ENCODE measurements around the gene SINHCAF.

DNA sequence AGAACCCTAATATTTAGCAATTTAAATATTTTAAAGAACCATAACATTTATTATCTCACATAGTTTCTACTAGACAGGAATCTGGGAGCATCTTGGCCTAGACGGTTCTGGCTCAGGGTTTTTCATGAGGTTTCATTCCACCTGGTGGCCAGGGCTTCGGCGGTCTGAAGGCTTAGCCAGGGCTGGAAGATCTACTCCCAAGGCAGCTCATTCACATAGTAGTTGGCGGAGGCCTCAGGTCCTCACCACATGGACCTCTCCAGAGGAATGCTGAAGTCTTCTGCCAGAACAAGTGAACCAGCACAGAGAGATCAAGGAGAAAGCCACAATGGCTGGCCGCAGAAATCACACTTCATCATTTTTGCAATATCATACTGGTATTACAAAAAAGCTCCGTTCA, 68.2 kb downstream of the SINHCAF start:
- no peak for TF ChIP-seq POLR2A (IDR thresholded peaks at IDR 0.05)
- TF ChIP-seq EP300 (IDR thresholded peaks at IDR 0.05) = no peak
- TF ChIP-seq, protein P1, sequence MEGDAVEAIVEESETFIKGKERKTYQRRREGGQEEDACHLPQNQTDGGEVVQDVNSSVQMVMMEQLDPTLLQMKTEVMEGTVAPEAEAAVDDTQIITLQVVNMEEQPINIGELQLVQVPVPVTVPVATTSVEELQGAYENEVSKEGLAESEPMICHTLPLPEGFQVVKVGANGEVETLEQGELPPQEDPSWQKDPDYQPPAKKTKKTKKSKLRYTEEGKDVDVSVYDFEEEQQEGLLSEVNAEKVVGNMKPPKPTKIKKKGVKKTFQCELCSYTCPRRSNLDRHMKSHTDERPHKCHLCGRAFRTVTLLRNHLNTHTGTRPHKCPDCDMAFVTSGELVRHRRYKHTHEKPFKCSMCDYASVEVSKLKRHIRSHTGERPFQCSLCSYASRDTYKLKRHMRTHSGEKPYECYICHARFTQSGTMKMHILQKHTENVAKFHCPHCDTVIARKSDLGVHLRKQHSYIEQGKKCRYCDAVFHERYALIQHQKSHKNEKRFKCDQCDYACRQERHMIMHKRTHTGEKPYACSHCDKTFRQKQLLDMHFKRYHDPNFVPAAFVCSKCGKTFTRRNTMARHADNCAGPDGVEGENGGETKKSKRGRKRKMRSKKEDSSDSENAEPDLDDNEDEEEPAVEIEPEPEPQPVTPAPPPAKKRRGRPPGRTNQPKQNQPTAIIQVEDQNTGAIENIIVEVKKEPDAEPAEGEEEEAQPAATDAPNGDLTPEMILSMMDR (IDR thresholded peaks at IDR 0.05) = no peak
- no peak for TF ChIP-seq POLR2AphosphoS5 (IDR thresholded peaks at IDR 0.05)
